K562 (cell line): ENCODE results near the gene PLXNA3. TPM values are rescaled to one million over a fixed set of nuclear protein-coding genes. Genes with fewer than 3 reads are reported as not detected.

ENCODE experiments used
- CCAR2 ChIP-seq: fragments of 200-400 bp; formaldehyde crosslinking; IDR thresholded peaks from 2 replicates; pipeline ENCODE4 v1.6.1; 2017; ENCODE audit warnings: mild to moderate bottlenecking, low read depth, low read length
- EP400 ChIP-seq: fragments of 450-650 bp; IDR thresholded peaks from 2 replicates; pipeline ENCODE4 v1.6.1; 2017; ENCODE audit warnings: antibody characterized with exemption, mild to moderate bottlenecking, moderate library complexity
- KAT8 ChIP-seq: fragments of 450-650 bp; IDR thresholded peaks from 2 replicates; pipeline ENCODE4 v1.6.1; 2016; ENCODE audit warnings: low read depth, mild to moderate bottlenecking
- MECOM ChIP-seq: fragments of 250-450 bp; sonication (Bioruptor Pico); IDR thresholded peaks from 2 replicates; pipeline ENCODE4 v1.8.0; 2022; ENCODE audit warnings: inconsistent platforms
- NELFE ChIP-seq: IDR thresholded peaks from 2 replicates; pipeline ENCODE4 v1.6.1; 2011; ENCODE audit warnings: mild to moderate bottlenecking; ENCODE audit not compliant: insufficient read depth, insufficient read length
- NFE2L1 ChIP-seq: fragments of 450-650 bp; IDR thresholded peaks from 2 replicates; pipeline ENCODE4 v1.6.1; 2016; ENCODE audit warnings: missing genetic modification characterization, low read depth, mild to moderate bottlenecking, missing compliant biosample characterization, moderate library complexity, borderline replicate concordance
- NONO ChIP-seq, 2 experiments: fragments of 200-400 bp in 1 of 2; fragments of 450-650 bp in 1 of 2; formaldehyde crosslinking in 1 of 2; IDR thresholded peaks; 2 replicates each; pipeline ENCODE4 v1.6.1; 2017; ENCODE audit warnings: low read depth in 2 of 2, mild to moderate bottlenecking in 2 of 2, moderate library complexity in 2 of 2, low read length in 1 of 2
- SMAD4 ChIP-seq: fragments of 250-450 bp; sonication (Bioruptor Pico); conservative IDR thresholded peaks from 2 replicates; pipeline ENCODE4 v1.8.0; 2021; ENCODE audit warnings: inconsistent platforms, mild to moderate bottlenecking, moderate library complexity
- TSC22D4 ChIP-seq: fragments of 450-650 bp; IDR thresholded peaks from 2 replicates; pipeline ENCODE4 v1.6.1; 2016; ENCODE audit warnings: missing genetic modification characterization, missing biosample characterization, control low read depth
- ZFP30 ChIP-seq: fragments of 250-450 bp; sonication (Bioruptor Pico); IDR thresholded peaks from 2 replicates; pipeline ENCODE4 v1.8.0; 2022; ENCODE audit warnings: moderate library complexity, mild to moderate bottlenecking, inconsistent platforms, borderline replicate concordance
- ZFX ChIP-seq: sonication (generic); formaldehyde crosslinking; IDR thresholded peaks from 2 replicates; pipeline ENCODE4 v1.8.0; 2022; ENCODE audit warnings: mild to moderate bottlenecking, missing genetic modification reagents, moderate library complexity
- ZNF12 ChIP-seq: sonication (generic); formaldehyde crosslinking; IDR thresholded peaks from 2 replicates; pipeline ENCODE4 v1.4.0; 2020; ENCODE audit warnings: mild to moderate bottlenecking, missing genetic modification reagents
- ZNF184 ChIP-seq: sonication (generic); formaldehyde crosslinking; IDR thresholded peaks from 2 replicates; pipeline ENCODE4 v1.5.0; 2020; ENCODE audit warnings: missing genetic modification reagents
- ZNF436 ChIP-seq: fragments of 250-450, 450-650 bp; sonication (Bioruptor Pico); formaldehyde crosslinking; IDR thresholded peaks from 2 replicates; pipeline ENCODE4 v1.7.0; 2020; ENCODE audit warnings: mild to moderate bottlenecking
- polyA plus RNA-seq, 8 experiments: library from polyadenylated mRNA; depleted of rRNA in 4 of 8; stranded (reverse) in 5 of 8; unstranded in 3 of 8; fragments of >200 nt; fragmentation: Nextera tagmentation in 2 of 8; fragmentation: Illumina TruSeq in 1 of 8; extraction: Ambion mirVana in 2 of 8; extraction: Trizol in 1 of 8; gene quantifications; 2 replicates each; pipeline versions ENCODE4 v1.2.1 to v1.2.3, GENCODE V29; 2011 to 2014; ENCODE audit warnings: inconsistent platforms in 1 of 8, missing spikeins in 1 of 8
- total RNA-seq, 7 experiments: library from RNA; depleted of rRNA in 6 of 7; stranded (reverse); fragments of >200 nt in 6 of 7; fragmentation: Illumina TruSeq in 2 of 7; extraction: Trizol in 2 of 7; gene quantifications; 2 replicates each; pipeline versions ENCODE4 v1.2.1 to v1.2.3, GENCODE V29; 2011 to 2021; ENCODE audit warnings: low replicate concordance in 1 of 7
- TF ChIP-seq, protein P1 (sequence below): fragments of 250-450 bp; sonication (Bioruptor Pico); IDR thresholded peaks from 2 replicates; pipeline ENCODE4 v1.8.0; 2022; ENCODE audit warnings: moderate library complexity, mild to moderate bottlenecking, inconsistent platforms
- TF ChIP-seq, protein P2 (sequence below): fragments of 450-650 bp; formaldehyde crosslinking; IDR thresholded peaks from 2 replicates; pipeline ENCODE4 v1.4.0; 2020; ENCODE audit warnings: mild to moderate bottlenecking, moderate library complexity
- TF ChIP-seq, protein P3 (sequence below): fragments of 450-650 bp; formaldehyde crosslinking; IDR thresholded peaks from 2 replicates; pipeline ENCODE4 v1.4.0; 2022; ENCODE audit warnings: missing genetic modification characterization
- TF ChIP-seq, protein P4 (sequence below): fragments of 450-650 bp; formaldehyde crosslinking; conservative IDR thresholded peaks from 2 replicates; pipeline ENCODE4 v1.4.0; 2022; ENCODE audit warnings: mild to moderate bottlenecking, missing genetic modification characterization
- TF ChIP-seq, protein P5 (sequence below), 3 experiments: fragments of 200-800 bp in 1 of 3; fragments of 250-450 bp in 1 of 3; fragments of 450-650 bp in 1 of 3; sonication (Bioruptor Pico) in 1 of 3; sonication (Bioruptor generic) in 1 of 3; formaldehyde crosslinking in 1 of 3; IDR thresholded peaks; 2 replicates each; pipeline versions ENCODE4 v1.6.1 to v1.8.0; 2016 to 2022; ENCODE audit warnings: mild to moderate bottlenecking in 2 of 3, missing genetic modification characterization in 2 of 3, missing compliant biosample characterization in 1 of 3, moderate library complexity in 1 of 3

The PLXNA3 gene
- total and polyA plus RNA-seq, 9 of the 15 experiments (the other 6 are each of a cell fraction or from before 2014, with no cell fraction given) = 0.32 to 47.8 (median 7.5) TPM

DNA sequence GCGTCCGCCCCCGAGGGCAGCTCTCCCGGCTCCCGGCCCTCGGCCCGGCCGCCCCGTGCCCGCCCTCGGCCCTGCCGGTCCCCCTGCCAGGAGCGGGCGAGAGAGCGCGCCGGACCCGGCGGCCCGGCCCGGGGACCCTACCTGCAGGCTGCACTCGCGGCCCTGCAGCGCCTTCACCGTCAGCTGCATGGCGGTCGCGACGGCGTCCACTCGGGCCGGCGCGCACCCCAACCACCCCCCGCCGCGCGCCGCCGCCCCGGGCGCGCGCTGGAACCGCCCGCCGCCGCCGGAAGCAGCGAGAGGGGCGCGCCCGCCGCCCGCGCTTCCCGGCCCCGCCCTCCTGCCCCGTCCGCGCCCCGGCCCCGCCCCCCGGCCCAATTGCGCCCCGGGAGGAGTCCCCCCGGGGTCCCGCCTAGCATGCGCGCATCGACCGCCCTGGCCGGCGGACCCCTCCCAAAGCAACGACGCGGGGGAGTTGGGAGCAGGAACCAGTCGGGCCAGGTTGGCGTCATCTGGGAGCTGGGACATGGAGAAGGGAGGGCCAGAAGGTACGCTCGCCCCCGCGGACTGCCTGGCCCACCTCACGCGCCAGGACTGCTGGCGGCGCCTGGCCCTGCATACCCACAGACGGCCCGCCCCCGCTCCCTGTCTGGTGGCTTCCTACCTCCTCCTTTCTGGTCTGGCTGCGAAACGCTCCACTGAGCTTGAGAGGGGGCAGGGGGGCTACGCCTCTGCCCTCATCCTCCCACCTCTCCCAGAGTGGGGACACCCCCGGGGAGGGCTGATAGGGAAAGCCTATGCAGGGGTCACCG lies 28.5 kb downstream of the PLXNA3 start, which contains the start of gene UBL4A (continued):
- no peak for TF ChIP-seq KAT8
- no peak for TF ChIP-seq ZNF184
- TF ChIP-seq, protein P1, sequence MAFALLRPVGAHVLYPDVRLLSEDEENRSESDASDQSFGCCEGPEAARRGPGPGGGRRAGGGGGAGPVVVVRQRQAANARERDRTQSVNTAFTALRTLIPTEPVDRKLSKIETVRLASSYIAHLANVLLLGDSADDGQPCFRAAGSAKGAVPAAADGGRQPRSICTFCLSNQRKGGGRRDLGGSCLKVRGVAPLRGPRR (CRISPR knock-in tag) = no peak
- TF ChIP-seq NELFE = no peak
- TF ChIP-seq, protein P2, sequence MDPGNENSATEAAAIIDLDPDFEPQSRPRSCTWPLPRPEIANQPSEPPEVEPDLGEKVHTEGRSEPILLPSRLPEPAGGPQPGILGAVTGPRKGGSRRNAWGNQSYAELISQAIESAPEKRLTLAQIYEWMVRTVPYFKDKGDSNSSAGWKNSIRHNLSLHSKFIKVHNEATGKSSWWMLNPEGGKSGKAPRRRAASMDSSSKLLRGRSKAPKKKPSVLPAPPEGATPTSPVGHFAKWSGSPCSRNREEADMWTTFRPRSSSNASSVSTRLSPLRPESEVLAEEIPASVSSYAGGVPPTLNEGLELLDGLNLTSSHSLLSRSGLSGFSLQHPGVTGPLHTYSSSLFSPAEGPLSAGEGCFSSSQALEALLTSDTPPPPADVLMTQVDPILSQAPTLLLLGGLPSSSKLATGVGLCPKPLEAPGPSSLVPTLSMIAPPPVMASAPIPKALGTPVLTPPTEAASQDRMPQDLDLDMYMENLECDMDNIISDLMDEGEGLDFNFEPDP = no peak
- TF ChIP-seq, protein P3, sequence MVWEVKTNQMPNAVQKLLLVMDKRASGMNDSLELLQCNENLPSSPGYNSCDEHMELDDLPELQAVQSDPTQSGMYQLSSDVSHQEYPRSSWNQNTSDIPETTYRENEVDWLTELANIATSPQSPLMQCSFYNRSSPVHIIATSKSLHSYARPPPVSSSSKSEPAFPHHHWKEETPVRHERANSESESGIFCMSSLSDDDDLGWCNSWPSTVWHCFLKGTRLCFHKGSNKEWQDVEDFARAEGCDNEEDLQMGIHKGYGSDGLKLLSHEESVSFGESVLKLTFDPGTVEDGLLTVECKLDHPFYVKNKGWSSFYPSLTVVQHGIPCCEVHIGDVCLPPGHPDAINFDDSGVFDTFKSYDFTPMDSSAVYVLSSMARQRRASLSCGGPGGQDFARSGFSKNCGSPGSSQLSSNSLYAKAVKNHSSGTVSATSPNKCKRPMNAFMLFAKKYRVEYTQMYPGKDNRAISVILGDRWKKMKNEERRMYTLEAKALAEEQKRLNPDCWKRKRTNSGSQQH = no peak; the same call in 1 of the 2 replicates
- TF ChIP-seq NFE2L1 (tag) = no peak
- no peak for TF ChIP-seq ZFP30 (CRISPR knock-in tag)
- TF ChIP-seq NONO (IDR thresholded peaks at IDR 0.05; ENCODE audit: low read depth in 2 of 2, low read length in 1 of 2) = peak; percentile 20 to 37; a peak in 1 of 4 replicates
- TF ChIP-seq EP400 = no peak
- TF ChIP-seq ZFX = no peak
- TF ChIP-seq, protein P4, sequence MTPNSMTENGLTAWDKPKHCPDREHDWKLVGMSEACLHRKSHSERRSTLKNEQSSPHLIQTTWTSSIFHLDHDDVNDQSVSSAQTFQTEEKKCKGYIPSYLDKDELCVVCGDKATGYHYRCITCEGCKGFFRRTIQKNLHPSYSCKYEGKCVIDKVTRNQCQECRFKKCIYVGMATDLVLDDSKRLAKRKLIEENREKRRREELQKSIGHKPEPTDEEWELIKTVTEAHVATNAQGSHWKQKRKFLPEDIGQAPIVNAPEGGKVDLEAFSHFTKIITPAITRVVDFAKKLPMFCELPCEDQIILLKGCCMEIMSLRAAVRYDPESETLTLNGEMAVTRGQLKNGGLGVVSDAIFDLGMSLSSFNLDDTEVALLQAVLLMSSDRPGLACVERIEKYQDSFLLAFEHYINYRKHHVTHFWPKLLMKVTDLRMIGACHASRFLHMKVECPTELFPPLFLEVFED (CRISPR knock-in tag) = no peak
- TF ChIP-seq, protein P5, sequence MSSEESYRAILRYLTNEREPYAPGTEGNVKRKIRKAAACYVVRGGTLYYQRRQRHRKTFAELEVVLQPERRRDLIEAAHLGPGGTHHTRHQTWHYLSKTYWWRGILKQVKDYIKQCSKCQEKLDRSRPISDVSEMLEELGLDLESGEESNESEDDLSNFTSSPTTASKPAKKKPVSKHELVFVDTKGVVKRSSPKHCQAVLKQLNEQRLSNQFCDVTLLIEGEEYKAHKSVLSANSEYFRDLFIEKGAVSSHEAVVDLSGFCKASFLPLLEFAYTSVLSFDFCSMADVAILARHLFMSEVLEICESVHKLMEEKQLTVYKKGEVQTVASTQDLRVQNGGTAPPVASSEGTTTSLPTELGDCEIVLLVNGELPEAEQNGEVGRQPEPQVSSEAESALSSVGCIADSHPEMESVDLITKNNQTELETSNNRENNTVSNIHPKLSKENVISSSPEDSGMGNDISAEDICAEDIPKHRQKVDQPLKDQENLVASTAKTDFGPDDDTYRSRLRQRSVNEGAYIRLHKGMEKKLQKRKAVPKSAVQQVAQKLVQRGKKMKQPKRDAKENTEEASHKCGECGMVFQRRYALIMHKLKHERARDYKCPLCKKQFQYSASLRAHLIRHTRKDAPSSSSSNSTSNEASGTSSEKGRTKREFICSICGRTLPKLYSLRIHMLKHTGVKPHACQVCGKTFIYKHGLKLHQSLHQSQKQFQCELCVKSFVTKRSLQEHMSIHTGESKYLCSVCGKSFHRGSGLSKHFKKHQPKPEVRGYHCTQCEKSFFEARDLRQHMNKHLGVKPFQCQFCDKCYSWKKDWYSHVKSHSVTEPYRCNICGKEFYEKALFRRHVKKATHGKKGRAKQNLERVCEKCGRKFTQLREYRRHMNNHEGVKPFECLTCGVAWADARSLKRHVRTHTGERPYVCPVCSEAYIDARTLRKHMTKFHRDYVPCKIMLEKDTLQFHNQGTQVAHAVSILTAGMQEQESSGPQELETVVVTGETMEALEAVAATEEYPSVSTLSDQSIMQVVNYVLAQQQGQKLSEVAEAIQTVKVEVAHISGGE (CRISPR knock-in tag; IDR thresholded peaks at IDR 0.05) = peak in 1 of 3 experiments; percentile 71; a peak in 2 of 6 replicates
- TF ChIP-seq ZNF436 (CRISPR knock-in tag) = no peak
- TF ChIP-seq MECOM (CRISPR knock-in tag) = no peak
- TF ChIP-seq ZNF12 (CRISPR knock-in tag) = no peak
- TF ChIP-seq TSC22D4 (tag) = no peak
- no peak for TF ChIP-seq CCAR2
- TF ChIP-seq SMAD4 (CRISPR knock-in tag) = peak; percentile 92
